ENCODE results near the gene BICDL1.

GRCh38 chr12:120085920-120086645, 97.0 kb downstream of the BICDL1 start:
- TF ChIP-seq TAF1 (IDR thresholded peaks at IDR 0.05; ENCODE audit: borderline replicate concordance, low read depth, low read length), result no peak
- TF ChIP-seq POLR2A (IDR thresholded peaks at IDR 0.05; ENCODE audit: low read depth, low read length), result no peak
